A172 (cell line): Measurements from ENCODE around the gene KCNMA1. TPM values are rescaled to one million over a fixed set of nuclear protein-coding genes. Genes with fewer than 3 reads are reported as not detected.

Experiments used
- DNase-seq: peaks from one replicate; pipeline ENCODE4 v3.0.0-alpha.2; 2015; ENCODE audit warnings: low spot score
- total RNA-seq: library from RNA; depleted of rRNA; stranded (reverse); fragments of >200 nt; shearing (Covaris generic); gene quantifications from 2 replicates; pipeline ENCODE4 v1.2.3, GENCODE V29; 2014

KCNMA1 gene
- total RNA-seq, 1 experiment from 2014 or later: 50.7 TPM

GRCh38 chr10:77457266-77457665 is 180.3 kb downstream of the KCNMA1 start:
- DNase-seq: no peak

- no peak for DNase-seq
These were observed 181.2 kb downstream of the KCNMA1 start for GRCh38 chr10:77456414-77456813.

- peak; percentile 28 for DNase-seq
These were observed 182.0 kb downstream of the KCNMA1 start for GRCh38 chr10:77455561-77455960.

- DNase-seq: no peak
These were observed 184.6 kb downstream of the KCNMA1 start for GRCh38 chr10:77452952-77453564.

GRCh38 chr10:77451886-77452285 is 185.7 kb downstream of the KCNMA1 start:
- DNase-seq: no peak

DNA sequence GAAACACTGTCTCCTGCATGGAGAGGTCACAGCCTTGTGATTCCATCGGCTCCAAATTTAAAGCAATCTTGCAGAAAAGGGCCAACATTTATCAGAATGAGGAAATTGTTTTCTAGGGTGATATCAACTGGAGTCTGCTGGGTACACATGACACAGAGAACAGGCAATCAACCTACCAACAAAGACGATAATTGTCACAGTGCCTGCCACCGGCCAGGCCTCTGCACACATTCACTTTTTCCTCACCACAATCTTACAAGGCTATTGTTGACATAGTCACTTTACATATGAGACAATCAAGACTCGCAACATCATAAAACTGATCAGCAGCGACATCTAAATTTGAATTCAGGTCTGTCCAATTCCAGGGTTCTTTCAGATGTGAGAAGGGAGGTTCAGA is 189.4 kb downstream of the KCNMA1 start:
- no peak for DNase-seq

GRCh38 chr10:77446700-77447099 is 190.9 kb downstream of the KCNMA1 start:
- DNase-seq: no peak

- DNase-seq: no peak
These were observed 192.1 kb downstream of the KCNMA1 start for GRCh38 chr10:77445547-77445946.

GRCh38 chr10:77444041-77444440 is 193.6 kb downstream of the KCNMA1 start:
- no peak for DNase-seq

DNA sequence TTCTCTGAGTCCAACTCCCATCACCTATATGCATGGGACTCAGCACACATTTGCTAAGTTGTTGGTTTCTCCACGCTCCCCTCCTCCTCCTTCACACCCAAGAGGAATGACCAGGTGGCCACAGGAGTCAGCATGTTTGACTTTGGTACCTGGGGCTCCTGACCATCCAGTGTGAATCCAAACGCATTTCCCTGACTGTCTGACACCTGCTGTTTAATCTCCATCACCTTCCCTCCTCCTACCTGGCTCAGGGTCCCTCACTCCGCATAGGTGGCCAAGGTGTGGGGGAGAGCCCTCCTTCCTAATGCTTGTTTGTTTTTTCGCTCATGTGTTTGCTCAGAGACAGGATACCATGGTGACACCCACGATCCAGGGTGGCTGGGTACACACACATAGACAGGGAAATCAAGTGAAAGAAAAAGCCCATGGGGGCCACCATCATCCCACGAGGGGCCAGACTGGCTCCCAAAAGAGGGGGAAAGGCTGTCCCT is 194.9 kb downstream of the KCNMA1 start:
- no peak for DNase-seq

GRCh38 chr10:77441353-77442166 is 196.0 kb downstream of the KCNMA1 start:
- no peak for DNase-seq

DNA sequence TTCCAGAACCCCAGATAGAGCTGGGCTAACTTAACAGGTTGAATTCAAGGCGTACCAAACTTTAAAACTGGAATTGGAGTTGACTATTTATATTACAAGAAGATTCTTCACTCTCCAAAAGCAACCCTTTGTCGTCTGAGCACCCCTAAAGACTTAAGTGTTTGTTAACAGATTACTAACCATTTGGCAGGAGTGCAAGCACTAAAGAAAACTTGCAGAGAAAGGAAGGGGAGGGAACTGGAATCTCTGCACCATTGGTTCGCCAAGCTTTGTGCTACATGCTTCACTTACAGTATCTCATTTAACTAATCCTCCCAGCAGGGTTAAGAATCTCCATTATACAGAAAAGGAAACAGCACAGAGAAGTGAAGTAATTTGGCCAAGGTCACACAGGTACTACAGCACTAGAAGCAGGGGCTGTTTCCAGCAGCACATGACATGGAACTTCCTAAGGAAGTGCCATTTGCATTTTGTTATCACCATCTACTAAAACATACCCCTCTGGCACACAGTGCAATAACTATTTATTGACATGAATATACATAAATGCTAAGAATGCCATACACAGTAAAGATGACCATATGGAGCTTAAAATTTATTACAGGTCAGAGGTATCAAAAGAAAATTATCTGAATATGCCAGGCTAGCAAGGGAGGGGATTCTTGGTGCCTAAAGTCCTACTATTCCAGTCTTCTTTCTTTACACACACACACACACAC is 201.2 kb downstream of the KCNMA1 start:
- no peak for DNase-seq

GRCh38 chr10:77433546-77433945 is 204.1 kb downstream of the KCNMA1 start:
- DNase-seq: no peak

DNA sequence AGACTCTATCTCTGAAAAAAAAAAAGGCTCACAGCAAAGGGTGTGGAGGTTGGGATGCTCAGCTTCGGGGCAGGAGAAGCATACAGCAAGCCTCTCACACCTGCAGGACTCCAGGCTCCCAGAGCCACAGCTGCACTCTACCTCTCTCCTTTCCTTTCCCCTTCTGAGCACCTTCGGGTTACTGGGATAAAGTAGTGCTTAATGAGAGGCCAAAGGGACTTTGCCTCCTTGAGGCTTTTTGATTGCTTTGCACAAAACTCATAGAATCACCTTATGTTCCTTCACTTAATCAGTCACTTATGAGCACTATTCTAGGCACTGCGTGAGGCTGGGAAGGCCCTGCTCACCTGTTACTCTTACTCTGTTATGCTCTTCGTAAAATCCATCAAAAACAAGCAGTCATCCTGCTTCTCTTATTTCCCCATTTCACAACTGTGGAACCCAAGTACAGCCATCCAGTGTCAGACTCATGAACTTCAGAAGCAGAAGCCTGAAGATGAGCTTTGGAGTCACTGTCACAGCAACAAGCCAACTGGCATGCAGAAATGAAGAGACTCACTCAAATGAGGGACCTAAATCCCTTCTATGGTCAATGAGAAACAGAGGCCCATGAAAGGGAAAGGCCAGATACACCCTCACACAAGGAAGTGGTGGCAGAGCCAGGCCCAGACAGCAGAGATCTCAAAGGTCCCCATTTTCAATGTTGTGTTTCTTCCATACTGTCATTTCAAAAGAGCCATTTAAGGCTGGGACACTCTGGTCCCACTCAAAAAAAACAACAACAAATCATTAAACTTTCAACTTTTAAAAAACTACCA is 205.4 kb downstream of the KCNMA1 start:
- DNase-seq: no peak

GRCh38 chr10:77431209-77431611 is 206.4 kb downstream of the KCNMA1 start:
- DNase-seq: no peak

DNA sequence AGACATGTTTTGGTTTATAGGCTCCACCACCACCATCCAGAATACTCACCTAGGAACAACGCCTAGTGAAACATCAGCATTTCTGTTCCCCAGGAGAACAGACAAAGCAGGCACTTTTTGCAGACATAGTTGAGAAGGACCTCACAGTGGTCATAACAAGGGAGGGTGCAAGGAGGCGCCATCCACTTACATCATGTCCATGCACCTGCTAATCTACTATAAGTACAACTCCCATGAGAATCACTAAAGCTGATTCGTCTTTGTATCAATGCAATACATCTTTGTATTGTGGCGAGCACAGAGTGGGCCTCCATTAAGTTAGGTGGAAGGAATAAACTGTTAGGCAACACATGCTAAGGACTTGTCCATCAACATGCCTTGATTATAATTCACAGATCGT is 207.1 kb downstream of the KCNMA1 start:
- no peak for DNase-seq

GRCh38 chr10:77428691-77429395 is 208.8 kb downstream of the KCNMA1 start:
- DNase-seq: peak; percentile 32

- no peak for DNase-seq
These were observed 213.4 kb downstream of the KCNMA1 start for GRCh38 chr10:77424257-77424656.

- DNase-seq: peak; percentile 22
These were observed 214.9 kb downstream of the KCNMA1 start for GRCh38 chr10:77422491-77423338.

DNA sequence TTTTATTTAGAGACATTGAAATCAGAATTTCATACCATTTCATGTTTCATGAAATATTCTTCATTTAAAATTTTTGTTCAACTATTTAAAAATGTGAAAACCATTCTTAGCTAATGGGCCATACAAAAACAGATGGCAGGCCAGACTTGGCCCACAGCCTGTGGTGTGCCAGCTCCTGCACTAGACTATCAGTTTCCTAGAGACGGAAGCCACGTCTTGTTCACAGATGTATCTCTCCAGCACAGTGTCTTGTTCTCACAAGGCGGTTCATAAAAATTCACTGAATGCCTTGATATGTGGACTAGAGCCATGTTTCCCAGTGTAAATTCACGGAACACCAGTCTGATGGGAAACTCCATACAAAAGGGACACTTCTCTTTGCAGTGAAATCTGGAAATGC is 216.0 kb downstream of the KCNMA1 start:
- DNase-seq: no peak
